GM18507 (cell line): ENCODE measurements around the gene ICAM5.
"Not testable (repeated sequence)": the region's sequence is repeated elsewhere in the genome, so short reads cannot be mapped to it uniquely, and the experiment has no call there.

Source experiments
- DNase-seq: peaks from one replicate; pipeline ENCODE4 v3.0.0; 2011; ENCODE audit warnings: low read depth; ENCODE audit not compliant: insufficient read length; ENCODE audit errors: extremely low spot score
- FAIRE-seq: peaks from 2 replicates; lab custom pipeline; 2011; peaks lifted over from hg19 to GRCh38; lab: Jason Lieb, UNC

Gene ICAM5

GRCh38 chr19:10268071-10268470 is 21.7 kb upstream of the ICAM5 start:
- DNase-seq (no peak), FAIRE-seq (no peak)

- DNase-seq, result no peak
- peak; percentile 84 for FAIRE-seq
Measured at GRCh38 chr19:10269333-10270179, 20.2 kb upstream of the ICAM5 start.

- FAIRE-seq (peak; percentile 80), DNase-seq (no peak)
Measured at GRCh38 chr19:10270180-10270615, 19.6 kb upstream of the ICAM5 start.

GRCh38 chr19:10270616-10271394 is 18.9 kb upstream of the ICAM5 start, which contains the start of gene ICAM1:
Gene ICAM1 (plus strand): TSS chr19:10271120. CDS start chr19:10271160, 40 bp downstream.
- DNase-seq, result no peak

GRCh38 chr19:10271543-10272086 is 18.1 kb upstream of the ICAM5 start:
- FAIRE-seq, result peak; percentile 92

More at GRCh38 chr19:10270616-10271394, 18.9 kb upstream of the ICAM5 start, which contains the start of gene ICAM1:
- peak; percentile 94 for FAIRE-seq

GRCh38 chr19:10274589-10274988 is 15.2 kb upstream of the ICAM5 start:
- no peak for FAIRE-seq
- DNase-seq, result no peak

More at GRCh38 chr19:10271543-10272086, 18.1 kb upstream of the ICAM5 start:
- no peak for DNase-seq

- no peak for FAIRE-seq
- no peak for DNase-seq
Measured at GRCh38 chr19:10277795-10278589, 11.8 kb upstream of the ICAM5 start.

- no peak for DNase-seq
Measured at GRCh38 chr19:10278935-10279334, 10.8 kb upstream of the ICAM5 start.

GRCh38 chr19:10279737-10280442 is 9.9 kb upstream of the ICAM5 start:
- DNase-seq, result no peak
- no peak for FAIRE-seq

More at GRCh38 chr19:10278935-10279334, 10.8 kb upstream of the ICAM5 start:
- FAIRE-seq, result no peak

- DNase-seq, FAIRE-seq: not testable (repeated sequence)
Measured at GRCh38 chr19:10282043-10282442, 7.7 kb upstream of the ICAM5 start.

- DNase-seq, result no peak
- no peak for FAIRE-seq
Measured at GRCh38 chr19:10283301-10284064, 6.3 kb upstream of the ICAM5 start.

GRCh38 chr19:10284065-10284959 is 5.4 kb upstream of the ICAM5 start:
- DNase-seq (no peak), FAIRE-seq (no peak)

GRCh38 chr19:10284960-10285278 is 4.8 kb upstream of the ICAM5 start:
- DNase-seq (no peak), FAIRE-seq (no peak)

GRCh38 chr19:10285393-10285792 is 4.4 kb upstream of the ICAM5 start:
- no peak for FAIRE-seq
- DNase-seq, result no peak

GRCh38 chr19:10286803-10287737 is 2.7 kb upstream of the ICAM5 start, which contains the start of gene ICAM4:
Gene ICAM4 (plus strand): TSS chr19:10286955. CDS start chr19:10287013, 58 bp downstream.
- no peak for DNase-seq

GRCh38 chr19:10288662-10289166 is 1.0 kb upstream of the ICAM5 start:
- DNase-seq (no peak), FAIRE-seq (peak; percentile 76)

More at GRCh38 chr19:10286803-10287737, 2.7 kb upstream of the ICAM5 start, which contains the start of gene ICAM4:
- FAIRE-seq, result no peak
